Measurements from ENCODE around the gene MAPKAPK5. TPM values are rescaled to one million over a fixed set of nuclear protein-coding genes. Genes with fewer than 3 reads are reported as not detected.
"Not testable (repeated sequence)": the region's sequence is repeated elsewhere in the genome, so short reads cannot be mapped to it uniquely, and the experiment has no call there.

Gene MAPKAPK5
- total and polyA plus RNA-seq, 9 of the 15 experiments (the other 6 are each of a cell fraction or from before 2014, with no cell fraction given): 11.6 to 72.1 (median 60.4) TPM

DNA sequence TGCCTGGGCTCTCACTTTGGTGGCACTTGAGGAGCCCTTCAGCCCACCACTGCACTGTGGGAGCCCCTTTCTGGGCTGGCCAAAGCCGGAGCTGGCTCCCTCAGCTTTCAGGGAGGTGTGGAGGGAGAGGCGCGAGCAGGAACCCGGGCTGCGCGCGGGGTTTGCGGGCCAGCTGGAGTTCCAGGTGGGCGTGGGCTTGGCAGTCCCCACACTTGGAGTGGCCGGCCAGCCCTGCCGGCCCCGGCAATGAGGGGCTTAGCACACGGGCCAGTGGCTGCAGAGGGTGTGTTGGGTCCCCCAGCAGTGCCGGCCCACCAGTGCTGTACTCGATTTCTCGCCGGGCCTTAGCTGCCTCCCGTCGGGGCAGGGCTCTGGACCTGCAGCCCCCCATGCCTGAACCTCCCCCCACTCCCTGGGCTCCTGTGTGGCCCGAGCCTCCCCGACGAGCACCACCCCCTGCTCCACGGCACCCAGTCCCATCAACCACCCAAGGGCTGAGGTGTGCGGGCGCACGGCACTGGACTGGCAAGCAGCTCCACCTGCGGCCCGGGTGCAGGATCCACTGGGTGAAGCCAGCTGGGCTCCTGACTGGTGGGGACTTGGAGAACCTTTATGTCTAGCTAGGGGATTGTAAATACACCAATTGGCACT is 6.4 kb upstream of the MAPKAPK5 start:
- H4K20me1 ChIP-seq (replicated peaks; ENCODE audit: control insufficient read depth, insufficient read depth, low read length); CTCF ChIA-PET (ENCODE audit: low intra/inter-chr PET ratio); FAIRE-seq; H3K27me3 ChIP-seq (ENCODE audit: control insufficient read depth in 2 of 2, insufficient read depth in 2 of 2, low read length in 2 of 2); intact Hi-C loops (cut with micrococcal nuclease); H3K9ac ChIP-seq (ENCODE audit: insufficient read depth in 1 of 2, low read depth in 2 of 2, low read length in 2 of 2); H3K9me3 ChIP-seq (replicated peaks; ENCODE audit: control insufficient read depth, insufficient read depth, low read depth, low read length); in situ Hi-C loops (cut with MboI); DNase-seq (ENCODE audit: extremely low read depth in 1 of 4, low spot score in 3 of 4); H3K4me2 ChIP-seq (ENCODE audit: insufficient read depth, low read length); BruUV-seq (replicated peaks); H3K9me1 ChIP-seq (ENCODE audit: control insufficient read depth, insufficient read depth, low read length); H3K27ac ChIP-seq (ENCODE audit: extremely low read depth, low read depth, low read length); H3K4me3 ChIP-seq; ATAC-seq; H2AFZ ChIP-seq (ENCODE audit: low read depth, low read length): not testable (repeated sequence)
- H3K79me2 ChIP-seq (ENCODE audit: control insufficient read depth, insufficient read depth, low read length): peaks cover 16% of the 10 kb centered on the region
- H3K36me3 ChIP-seq (ENCODE audit: control insufficient read depth, insufficient read depth, low read length): peaks cover 13% of the 10 kb centered on the region
- H3K4me1 ChIP-seq (replicated peaks in 1 of 2; ENCODE audit: control insufficient read depth in 2 of 2, insufficient read depth in 2 of 2, low read length in 2 of 2): peaks cover 14 to 31% of the 10 kb centered on the region in 2 experiments; a peak in 4 of 5 replicates
- 88% methylated on average over 15 of the region's 28 CpGs for WGBS (ENCODE audit: insufficient coverage, low coverage, missing lambda C conversion rate)
- POLR2A ChIA-PET: interaction anchor here (0.6 kb wide), 2 partner anchors 676 to 692 kb away, joined by 3 read pairs; no protein-coding TSS in a partner anchor

DNA sequence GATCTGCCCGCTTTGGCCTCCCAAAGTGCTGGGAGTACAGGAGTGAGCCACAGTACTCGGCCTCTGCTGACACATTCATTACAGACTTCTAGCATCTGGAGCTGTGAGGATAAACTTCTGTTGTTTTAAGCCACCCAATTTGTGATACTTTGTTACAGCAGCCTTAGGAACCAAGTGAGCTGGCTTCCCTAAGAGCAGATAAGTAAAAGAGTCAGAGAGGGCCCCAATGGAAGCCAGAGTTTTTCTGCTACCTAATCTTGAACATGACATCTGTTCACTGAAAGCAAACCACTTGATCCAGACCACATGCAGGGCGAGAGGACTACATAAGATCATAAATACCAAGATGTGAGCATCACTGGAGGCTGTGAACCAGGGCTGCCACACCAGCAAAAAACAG is 3.7 kb upstream of the MAPKAPK5 start:
- in situ Hi-C loops (cut with MboI): no loop called here
- Histone ChIP-seq H4K20me1 (replicated peaks; ENCODE audit: control insufficient read depth, insufficient read depth, low read length) (0 out of 2 replicates have a peak, but pooled peaks cover 4% of the 10 kb centered on the region), H3K4me2 (ENCODE audit: insufficient read depth, low read length) (no peak overlapping the region), H3K36me3 (ENCODE audit: control insufficient read depth, insufficient read depth, low read length) (peaks cover 13% of the 10 kb centered on the region), H3K27me3 (ENCODE audit: control insufficient read depth in 2 of 2, insufficient read depth in 2 of 2, low read length in 2 of 2) (no peaks in the 10 kb centered on the region), H3K9me1 (ENCODE audit: control insufficient read depth, insufficient read depth, low read length) (no peaks in the 10 kb centered on the region), H3K79me2 (ENCODE audit: control insufficient read depth, insufficient read depth, low read length) (peaks cover 43% of the 10 kb centered on the region), H3K9ac (ENCODE audit: insufficient read depth in 1 of 2, low read depth in 2 of 2, low read length in 2 of 2) (no peak overlapping the region; a peak in 1 of 4 replicates), H3K27ac (ENCODE audit: extremely low read depth, low read depth, low read length) (peak overlapping the region; percentile 9; the same call in 2 of the 3 replicates), H2AFZ (ENCODE audit: low read depth, low read length) (no peak overlapping the region), H3K4me3 (no peak overlapping the region), H3K9me3 (replicated peaks; ENCODE audit: control insufficient read depth, insufficient read depth, low read depth, low read length) (no peaks in the 10 kb centered on the region), H3K4me1 (replicated peaks in 1 of 2; ENCODE audit: control insufficient read depth in 2 of 2, insufficient read depth in 2 of 2, low read length in 2 of 2) (peaks cover 14 to 31% of the 10 kb centered on the region in 2 experiments; a peak in 4 of 5 replicates)
- ChIA-PET POLR2A (interaction anchor here (0.6 to 0.8 kb wide), 2 partner anchors 18 to 32 kb away, joined by 3 read pairs; no protein-coding TSS in a partner anchor), CTCF (ENCODE audit: low intra/inter-chr PET ratio) (no interaction called here)
- intact Hi-C loops (cut with micrococcal nuclease): no loop called here
- ATAC-seq: peak; percentile 9
- no TSS peak for BruUV-seq (replicated peaks)
- FAIRE-seq: peak; percentile 78
- DNase-seq (ENCODE audit: extremely low read depth in 1 of 4, low spot score in 3 of 4): peak in 3 of 4 experiments; percentile 30 to 79 (median 64)
- 20% methylated on average over 3 of the region's 3 CpGs for WGBS (ENCODE audit: insufficient coverage, low coverage, missing lambda C conversion rate)
- no peak for TF ChIP-seq EHMT2 (IDR thresholded peaks at IDR 0.05)
- no peak for TF ChIP-seq ZBED1 (IDR thresholded peaks at IDR 0.05)
- TF ChIP-seq MAFK (IDR thresholded peaks at IDR 0.05; ENCODE audit: low read length): no peak
- TF ChIP-seq CBFA2T3 (IDR thresholded peaks at IDR 0.05): peak; percentile 89
- 0 out of 2 replicates have a peak, but pooled peaks have one; percentile 36 for TF ChIP-seq TFAP4 (CRISPR knock-in tag; IDR thresholded peaks at IDR 0.05; ENCODE audit: borderline replicate concordance)
- 0 out of 2 replicates have a peak, but pooled peaks have one; percentile 17 for TF ChIP-seq SMARCA4 (IDR thresholded peaks at IDR 0.05)
- TF ChIP-seq, protein P1, sequence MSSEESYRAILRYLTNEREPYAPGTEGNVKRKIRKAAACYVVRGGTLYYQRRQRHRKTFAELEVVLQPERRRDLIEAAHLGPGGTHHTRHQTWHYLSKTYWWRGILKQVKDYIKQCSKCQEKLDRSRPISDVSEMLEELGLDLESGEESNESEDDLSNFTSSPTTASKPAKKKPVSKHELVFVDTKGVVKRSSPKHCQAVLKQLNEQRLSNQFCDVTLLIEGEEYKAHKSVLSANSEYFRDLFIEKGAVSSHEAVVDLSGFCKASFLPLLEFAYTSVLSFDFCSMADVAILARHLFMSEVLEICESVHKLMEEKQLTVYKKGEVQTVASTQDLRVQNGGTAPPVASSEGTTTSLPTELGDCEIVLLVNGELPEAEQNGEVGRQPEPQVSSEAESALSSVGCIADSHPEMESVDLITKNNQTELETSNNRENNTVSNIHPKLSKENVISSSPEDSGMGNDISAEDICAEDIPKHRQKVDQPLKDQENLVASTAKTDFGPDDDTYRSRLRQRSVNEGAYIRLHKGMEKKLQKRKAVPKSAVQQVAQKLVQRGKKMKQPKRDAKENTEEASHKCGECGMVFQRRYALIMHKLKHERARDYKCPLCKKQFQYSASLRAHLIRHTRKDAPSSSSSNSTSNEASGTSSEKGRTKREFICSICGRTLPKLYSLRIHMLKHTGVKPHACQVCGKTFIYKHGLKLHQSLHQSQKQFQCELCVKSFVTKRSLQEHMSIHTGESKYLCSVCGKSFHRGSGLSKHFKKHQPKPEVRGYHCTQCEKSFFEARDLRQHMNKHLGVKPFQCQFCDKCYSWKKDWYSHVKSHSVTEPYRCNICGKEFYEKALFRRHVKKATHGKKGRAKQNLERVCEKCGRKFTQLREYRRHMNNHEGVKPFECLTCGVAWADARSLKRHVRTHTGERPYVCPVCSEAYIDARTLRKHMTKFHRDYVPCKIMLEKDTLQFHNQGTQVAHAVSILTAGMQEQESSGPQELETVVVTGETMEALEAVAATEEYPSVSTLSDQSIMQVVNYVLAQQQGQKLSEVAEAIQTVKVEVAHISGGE (CRISPR knock-in tag; IDR thresholded peaks at IDR 0.05): 0 out of 6 replicates have a peak, but pooled peaks of 1 of the 3 experiments have one; percentile 20
- TF ChIP-seq BCOR (IDR thresholded peaks at IDR 0.05): 0 out of 2 replicates have a peak, but pooled peaks have one; percentile 11
